ENCODE data around the gene FAM240A.

Gene FAM240A

GRCh38 chr3:46628901-46629369, 16.6 kb downstream of the FAM240A start:
- DNase-seq, result no peak

- peak; percentile 5 for DNase-seq
These were observed 17.5 kb downstream of the FAM240A start for GRCh38 chr3:46629551-46630517.

- DNase-seq, result no peak
These were observed 20.5 kb downstream of the FAM240A start for GRCh38 chr3:46632792-46633191.

GRCh38 chr3:46634856-46635255, 22.5 kb downstream of the FAM240A start:
- no peak for DNase-seq

- no peak for DNase-seq
These were observed 26.9 kb downstream of the FAM240A start for GRCh38 chr3:46639221-46639620.

- DNase-seq, result no peak
These were observed 28.6 kb downstream of the FAM240A start for GRCh38 chr3:46640927-46641326.

GRCh38 chr3:46642971-46643370, 30.6 kb downstream of the FAM240A start:
- no peak for DNase-seq

- DNase-seq, result no peak
These were observed 31.4 kb downstream of the FAM240A start for GRCh38 chr3:46643701-46644100.

- DNase-seq, result no peak
These were observed 34.4 kb downstream of the FAM240A start for GRCh38 chr3:46646700-46647099.

GRCh38 chr3:46648096-46648495, 35.8 kb downstream of the FAM240A start:
- DNase-seq, result no peak

- no peak for DNase-seq
These were observed 37.1 kb downstream of the FAM240A start for GRCh38 chr3:46649436-46649835.

GRCh38 chr3:46651084-46651483, 38.8 kb downstream of the FAM240A start:
- no peak for DNase-seq

GRCh38 chr3:46655271-46655670, 42.9 kb downstream of the FAM240A start:
- no peak for DNase-seq

GRCh38 chr3:46656778-46657556, 44.6 kb downstream of the FAM240A start:
- DNase-seq, result no peak

- DNase-seq, result no peak
These were observed 47.0 kb downstream of the FAM240A start for GRCh38 chr3:46659285-46659684.

GRCh38 chr3:46660003-46660402, 47.7 kb downstream of the FAM240A start:
- DNase-seq, result no peak

- no peak for DNase-seq
These were observed 48.5 kb downstream of the FAM240A start for GRCh38 chr3:46660543-46661523.

- DNase-seq, result no peak
These were observed 49.7 kb downstream of the FAM240A start for GRCh38 chr3:46661776-46662766.

- no peak for DNase-seq
These were observed 50.6 kb downstream of the FAM240A start for GRCh38 chr3:46662771-46663551.

GRCh38 chr3:46663591-46664135, 51.3 kb downstream of the FAM240A start:
- peak; percentile 30 for DNase-seq

Measured in NCI-H1105 (cell line).